ENCODE results near the gene FOSL2.

The FOSL2 gene

GRCh38 chr2:28358668-28359201, 33.9 kb upstream of the FOSL2 start:
- H3K4me2 ChIP-seq (ENCODE audit: low read length): no peak overlapping the region
- H3K4me1 ChIP-seq (ENCODE audit: control insufficient read depth, insufficient read depth, low read length): peaks cover 34% of the 10 kb centered on the region
- no peak overlapping the region for H3K4me3 ChIP-seq (ENCODE audit: low read length)
- no peaks in the 10 kb centered on the region for H3K27me3 ChIP-seq (ENCODE audit: control insufficient read depth, insufficient read depth, low read length)
- H3K9ac ChIP-seq (ENCODE audit: low read depth, low read length): no peak overlapping the region
- H3K36me3 ChIP-seq (ENCODE audit: insufficient read depth, low read length): no peaks in the 10 kb centered on the region
- no peaks in the 10 kb centered on the region for H3K9me3 ChIP-seq (replicated peaks; ENCODE audit: low read length)

GRCh38 chr2:28359222-28360057, 33.2 kb upstream of the FOSL2 start:
- Histone ChIP-seq H3K9me3 (replicated peaks; ENCODE audit: low read length) (no peaks in the 10 kb centered on the region), H3K4me3 (ENCODE audit: low read length) (no peak overlapping the region), H3K4me2 (ENCODE audit: low read length) (no peak overlapping the region), H3K27me3 (ENCODE audit: control insufficient read depth, insufficient read depth, low read length) (no peaks in the 10 kb centered on the region), H3K4me1 (ENCODE audit: control insufficient read depth, insufficient read depth, low read length) (peaks cover 34% of the 10 kb centered on the region), H3K9ac (ENCODE audit: low read depth, low read length) (no peak overlapping the region), H3K36me3 (ENCODE audit: insufficient read depth, low read length) (no peaks in the 10 kb centered on the region)

GRCh38 chr2:28360058-28360717, 32.5 kb upstream of the FOSL2 start:
- Histone ChIP-seq H3K9me3 (replicated peaks; ENCODE audit: low read length) (no peaks in the 10 kb centered on the region), H3K4me1 (ENCODE audit: control insufficient read depth, insufficient read depth, low read length) (peaks cover 39% of the 10 kb centered on the region), H3K36me3 (ENCODE audit: insufficient read depth, low read length) (no peaks in the 10 kb centered on the region), H3K9ac (ENCODE audit: low read depth, low read length) (no peak overlapping the region), H3K4me2 (ENCODE audit: low read length) (no peak overlapping the region), H3K27me3 (ENCODE audit: control insufficient read depth, insufficient read depth, low read length) (no peaks in the 10 kb centered on the region), H3K4me3 (ENCODE audit: low read length) (no peak overlapping the region)

- Histone ChIP-seq H3K36me3 (ENCODE audit: insufficient read depth, low read length) (no peaks in the 10 kb centered on the region), H3K4me1 (ENCODE audit: control insufficient read depth, insufficient read depth, low read length) (peaks cover 40% of the 10 kb centered on the region), H3K9ac (ENCODE audit: low read depth, low read length) (no peak overlapping the region), H3K4me2 (ENCODE audit: low read length) (no peak overlapping the region), H3K9me3 (replicated peaks; ENCODE audit: low read length) (no peaks in the 10 kb centered on the region), H3K27me3 (ENCODE audit: control insufficient read depth, insufficient read depth, low read length) (no peaks in the 10 kb centered on the region), H3K4me3 (ENCODE audit: low read length) (no peak overlapping the region)
Measured at GRCh38 chr2:28360718-28361293, 31.9 kb upstream of the FOSL2 start.

GRCh38 chr2:28361991-28362710, 30.5 kb upstream of the FOSL2 start:
- Histone ChIP-seq H3K4me1 (ENCODE audit: control insufficient read depth, insufficient read depth, low read length) (peaks cover 33% of the 10 kb centered on the region), H3K36me3 (ENCODE audit: insufficient read depth, low read length) (no peaks in the 10 kb centered on the region), H3K9ac (ENCODE audit: low read depth, low read length) (no peak overlapping the region), H3K27me3 (ENCODE audit: control insufficient read depth, insufficient read depth, low read length) (no peaks in the 10 kb centered on the region), H3K4me3 (ENCODE audit: low read length) (no peak overlapping the region), H3K9me3 (replicated peaks; ENCODE audit: low read length) (no peaks in the 10 kb centered on the region), H3K4me2 (ENCODE audit: low read length) (no peak overlapping the region)

- no peaks in the 10 kb centered on the region for H3K9me3 ChIP-seq (replicated peaks; ENCODE audit: low read length)
- H3K4me3 ChIP-seq (ENCODE audit: low read length): no peak overlapping the region
- H3K9ac ChIP-seq (ENCODE audit: low read depth, low read length): no peak overlapping the region
- peaks cover 32% of the 10 kb centered on the region for H3K4me1 ChIP-seq (ENCODE audit: control insufficient read depth, insufficient read depth, low read length)
- H3K27me3 ChIP-seq (ENCODE audit: control insufficient read depth, insufficient read depth, low read length): no peaks in the 10 kb centered on the region
- H3K4me2 ChIP-seq (ENCODE audit: low read length): no peak overlapping the region
- no peaks in the 10 kb centered on the region for H3K36me3 ChIP-seq (ENCODE audit: insufficient read depth, low read length)
Measured at GRCh38 chr2:28362991-28363521, 29.6 kb upstream of the FOSL2 start.

- H3K4me1 ChIP-seq (ENCODE audit: control insufficient read depth, insufficient read depth, low read length): peaks cover 32% of the 10 kb centered on the region
- H3K4me2 ChIP-seq (ENCODE audit: low read length): no peak overlapping the region
- H3K36me3 ChIP-seq (ENCODE audit: insufficient read depth, low read length): no peaks in the 10 kb centered on the region
- no peaks in the 10 kb centered on the region for H3K27me3 ChIP-seq (ENCODE audit: control insufficient read depth, insufficient read depth, low read length)
- H3K4me3 ChIP-seq (ENCODE audit: low read length): no peak overlapping the region
- no peaks in the 10 kb centered on the region for H3K9me3 ChIP-seq (replicated peaks; ENCODE audit: low read length)
- H3K9ac ChIP-seq (ENCODE audit: low read depth, low read length): no peak overlapping the region
Measured at GRCh38 chr2:28363686-28364280, 28.9 kb upstream of the FOSL2 start.

- Histone ChIP-seq H3K4me1 (ENCODE audit: control insufficient read depth, insufficient read depth, low read length) (peaks cover 32% of the 10 kb centered on the region), H3K9ac (ENCODE audit: low read depth, low read length) (peak overlapping the region; percentile 55), H3K4me2 (ENCODE audit: low read length) (no peak overlapping the region), H3K4me3 (ENCODE audit: low read length) (no peak overlapping the region), H3K27me3 (ENCODE audit: control insufficient read depth, insufficient read depth, low read length) (no peaks in the 10 kb centered on the region), H3K36me3 (ENCODE audit: insufficient read depth, low read length) (no peaks in the 10 kb centered on the region), H3K9me3 (replicated peaks; ENCODE audit: low read length) (no peaks in the 10 kb centered on the region)
Measured at GRCh38 chr2:28364610-28365009, 28.0 kb upstream of the FOSL2 start.

- Histone ChIP-seq H3K4me1 (ENCODE audit: control insufficient read depth, insufficient read depth, low read length) (peaks cover 32% of the 10 kb centered on the region), H3K9me3 (replicated peaks; ENCODE audit: low read length) (no peaks in the 10 kb centered on the region), H3K9ac (ENCODE audit: low read depth, low read length) (peak overlapping the region; percentile 55), H3K27me3 (ENCODE audit: control insufficient read depth, insufficient read depth, low read length) (no peaks in the 10 kb centered on the region), H3K4me3 (ENCODE audit: low read length) (no peak overlapping the region), H3K36me3 (ENCODE audit: insufficient read depth, low read length) (no peaks in the 10 kb centered on the region), H3K4me2 (ENCODE audit: low read length) (no peak overlapping the region)
Measured at GRCh38 chr2:28365158-28365557, 27.5 kb upstream of the FOSL2 start.

GRCh38 chr2:28366149-28366495, 26.5 kb upstream of the FOSL2 start:
- H3K9me3 ChIP-seq (replicated peaks; ENCODE audit: low read length): no peaks in the 10 kb centered on the region
- peaks cover 29% of the 10 kb centered on the region for H3K4me1 ChIP-seq (ENCODE audit: control insufficient read depth, insufficient read depth, low read length)
- H3K27me3 ChIP-seq (ENCODE audit: control insufficient read depth, insufficient read depth, low read length): no peaks in the 10 kb centered on the region
- H3K4me3 ChIP-seq (ENCODE audit: low read length): no peak overlapping the region
- H3K36me3 ChIP-seq (ENCODE audit: insufficient read depth, low read length): no peaks in the 10 kb centered on the region
- H3K9ac ChIP-seq (ENCODE audit: low read depth, low read length): no peak overlapping the region
- no peak overlapping the region for H3K4me2 ChIP-seq (ENCODE audit: low read length)
